ENCODE measurements around the gene UBE4A. TPM values are rescaled to one million over a fixed set of nuclear protein-coding genes. Genes with fewer than 3 reads are reported as not detected.
A peak's percentile ranks its signal among the peaks of the same experiment; 100 is the strongest.

UBE4A gene
- total and polyA plus RNA-seq, 9 of the 15 experiments (the other 6 are each of a cell fraction or from before 2014, with no cell fraction given) = 13.5 to 45.2 (median 26.8) TPM

DNA sequence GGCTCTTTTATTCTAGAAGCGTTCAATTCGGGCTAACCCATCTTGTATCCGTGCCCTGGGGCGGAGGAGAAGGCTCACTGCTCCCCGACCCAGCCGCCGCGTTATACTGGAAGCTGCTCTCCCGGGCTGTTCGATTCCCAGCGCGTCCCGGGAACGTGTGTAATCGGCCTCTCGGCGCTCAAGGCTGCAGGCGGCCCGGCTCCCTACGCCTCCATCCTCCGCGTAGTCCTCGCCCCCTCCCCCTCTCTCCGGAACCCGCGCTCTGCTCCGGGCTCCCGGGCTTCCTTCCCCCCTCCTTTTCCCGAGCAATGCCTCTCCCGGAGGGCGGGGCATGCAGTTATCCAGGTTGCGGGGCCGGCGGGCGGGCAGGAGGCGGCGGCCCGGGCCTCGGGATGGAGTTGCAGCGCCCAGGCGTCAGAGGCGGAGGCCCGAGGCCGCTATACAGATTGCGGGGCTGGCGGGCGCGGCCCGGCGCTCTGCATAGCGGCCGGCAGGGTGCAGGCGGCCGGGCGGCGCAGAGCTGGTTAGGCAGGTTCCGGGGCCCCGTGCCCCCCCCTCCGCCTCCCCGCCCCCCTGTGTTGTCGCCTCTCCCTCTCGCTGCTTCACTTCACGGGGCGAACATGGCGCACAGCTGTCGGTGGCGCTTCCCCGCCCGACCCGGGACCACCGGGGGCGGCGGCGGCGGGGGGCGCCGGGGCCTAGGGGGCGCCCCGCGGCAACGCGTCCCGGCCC, 76.7 kb downstream of the UBE4A start, which contains the start of gene KMT2A (continued):
- TF ChIP-seq, protein P1, sequence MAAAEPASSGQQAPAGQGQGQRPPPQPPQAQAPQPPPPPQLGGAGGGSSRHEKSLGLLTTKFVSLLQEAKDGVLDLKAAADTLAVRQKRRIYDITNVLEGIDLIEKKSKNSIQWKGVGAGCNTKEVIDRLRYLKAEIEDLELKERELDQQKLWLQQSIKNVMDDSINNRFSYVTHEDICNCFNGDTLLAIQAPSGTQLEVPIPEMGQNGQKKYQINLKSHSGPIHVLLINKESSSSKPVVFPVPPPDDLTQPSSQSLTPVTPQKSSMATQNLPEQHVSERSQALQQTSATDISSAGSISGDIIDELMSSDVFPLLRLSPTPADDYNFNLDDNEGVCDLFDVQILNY (CRISPR knock-in tag; IDR thresholded peaks at IDR 0.05) = 0 out of 2 replicates have a peak, but pooled peaks have one; percentile 46
- TF ChIP-seq, protein P2, sequence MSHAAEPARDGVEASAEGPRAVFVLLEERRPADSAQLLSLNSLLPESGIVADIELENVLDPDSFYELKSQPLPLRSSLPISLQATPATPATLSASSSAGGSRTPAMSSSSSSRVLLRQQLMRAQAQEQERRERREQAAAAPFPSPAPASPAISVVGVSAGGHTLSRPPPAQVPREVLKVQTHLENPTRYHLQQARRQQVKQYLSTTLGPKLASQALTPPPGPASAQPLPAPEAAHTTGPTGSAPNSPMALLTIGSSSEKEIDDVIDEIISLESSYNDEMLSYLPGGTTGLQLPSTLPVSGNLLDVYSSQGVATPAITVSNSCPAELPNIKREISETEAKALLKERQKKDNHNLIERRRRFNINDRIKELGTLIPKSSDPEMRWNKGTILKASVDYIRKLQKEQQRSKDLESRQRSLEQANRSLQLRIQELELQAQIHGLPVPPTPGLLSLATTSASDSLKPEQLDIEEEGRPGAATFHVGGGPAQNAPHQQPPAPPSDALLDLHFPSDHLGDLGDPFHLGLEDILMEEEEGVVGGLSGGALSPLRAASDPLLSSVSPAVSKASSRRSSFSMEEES (CRISPR knock-in tag; IDR thresholded peaks at IDR 0.05) = no peak; the same call in 1 of the 2 replicates
- TF ChIP-seq, protein P3, sequence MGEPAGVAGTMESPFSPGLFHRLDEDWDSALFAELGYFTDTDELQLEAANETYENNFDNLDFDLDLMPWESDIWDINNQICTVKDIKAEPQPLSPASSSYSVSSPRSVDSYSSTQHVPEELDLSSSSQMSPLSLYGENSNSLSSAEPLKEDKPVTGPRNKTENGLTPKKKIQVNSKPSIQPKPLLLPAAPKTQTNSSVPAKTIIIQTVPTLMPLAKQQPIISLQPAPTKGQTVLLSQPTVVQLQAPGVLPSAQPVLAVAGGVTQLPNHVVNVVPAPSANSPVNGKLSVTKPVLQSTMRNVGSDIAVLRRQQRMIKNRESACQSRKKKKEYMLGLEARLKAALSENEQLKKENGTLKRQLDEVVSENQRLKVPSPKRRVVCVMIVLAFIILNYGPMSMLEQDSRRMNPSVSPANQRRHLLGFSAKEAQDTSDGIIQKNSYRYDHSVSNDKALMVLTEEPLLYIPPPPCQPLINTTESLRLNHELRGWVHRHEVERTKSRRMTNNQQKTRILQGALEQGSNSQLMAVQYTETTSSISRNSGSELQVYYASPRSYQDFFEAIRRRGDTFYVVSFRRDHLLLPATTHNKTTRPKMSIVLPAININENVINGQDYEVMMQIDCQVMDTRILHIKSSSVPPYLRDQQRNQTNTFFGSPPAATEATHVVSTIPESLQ (CRISPR knock-in tag; IDR thresholded peaks at IDR 0.05) = no peak
- TF ChIP-seq GATAD2A (IDR thresholded peaks at IDR 0.05) (no peak), ZNF174 (CRISPR knock-in tag; IDR thresholded peaks at IDR 0.05) (no peak), DIDO1 (tag; IDR thresholded peaks at IDR 0.05; ENCODE audit: low read depth) (peak; percentile 55), RBFOX2 (IDR thresholded peaks at IDR 0.05; ENCODE audit: low read depth, low read length) (peak; percentile 70), TEAD2 (tag; IDR thresholded peaks at IDR 0.05) (no peak), PTTG1 (tag; IDR thresholded peaks at IDR 0.05; ENCODE audit: low read depth) (no peak), STAT5A (IDR thresholded peaks at IDR 0.05; ENCODE audit: borderline replicate concordance, low read length) (peak; percentile 33; the same call in 1 of the 2 replicates), PCBP2 (IDR thresholded peaks at IDR 0.05; ENCODE audit: low read depth, low read length, poor library complexity, severe bottlenecking) (no peak), ATF7 (IDR thresholded peaks at IDR 0.05) (peak; percentile 73), ZC3H8 (IDR thresholded peaks at IDR 0.05) (0 out of 2 replicates have a peak, but pooled peaks have one; percentile 35), BRF1 (IDR thresholded peaks at IDR 0.05; ENCODE audit: borderline replicate concordance, extremely low read depth, insufficient read length) (no peak), KAT8 (IDR thresholded peaks at IDR 0.05; ENCODE audit: low read depth) (no peak), TCF7L2 (IDR thresholded peaks at IDR 0.05; ENCODE audit: low read depth, low read length) (no peak), YY1 (IDR thresholded peaks at IDR 0.05; ENCODE audit: borderline replicate concordance in 1 of 3, control insufficient read depth in 1 of 3, extremely low read depth in 1 of 3, insufficient read depth in 3 of 3, insufficient read length in 1 of 3, insufficient replicate concordance in 2 of 3, low read depth in 1 of 3, low read length in 2 of 3) (peak; percentile 7 to 79 (median 78)), HNRNPL (IDR thresholded peaks at IDR 0.05; ENCODE audit: low read depth, low read length) (peak; percentile 87; the same call in 1 of the 2 replicates), HOXB6 (CRISPR knock-in tag; IDR thresholded peaks at IDR 0.05; ENCODE audit: borderline replicate concordance) (no peak), ZNF232 (CRISPR knock-in tag; IDR thresholded peaks at IDR 0.05) (peak; percentile 67; the same call in 1 of the 2 replicates)
- TF ChIP-seq, protein P4, sequence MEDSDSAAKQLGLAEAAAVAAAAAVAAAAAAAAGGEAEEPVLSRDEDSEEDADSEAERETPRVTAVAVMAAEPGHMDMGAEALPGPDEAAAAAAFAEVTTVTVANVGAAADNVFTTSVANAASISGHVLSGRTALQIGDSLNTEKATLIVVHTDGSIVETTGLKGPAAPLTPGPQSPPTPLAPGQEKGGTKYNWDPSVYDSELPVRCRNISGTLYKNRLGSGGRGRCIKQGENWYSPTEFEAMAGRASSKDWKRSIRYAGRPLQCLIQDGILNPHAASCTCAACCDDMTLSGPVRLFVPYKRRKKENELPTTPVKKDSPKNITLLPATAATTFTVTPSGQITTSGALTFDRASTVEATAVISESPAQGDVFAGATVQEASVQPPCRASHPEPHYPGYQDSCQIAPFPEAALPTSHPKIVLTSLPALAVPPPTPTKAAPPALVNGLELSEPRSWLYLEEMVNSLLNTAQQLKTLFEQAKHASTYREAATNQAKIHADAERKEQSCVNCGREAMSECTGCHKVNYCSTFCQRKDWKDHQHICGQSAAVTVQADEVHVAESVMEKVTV (CRISPR knock-in tag; IDR thresholded peaks at IDR 0.05) = no peak

Data from K562 (cell line).